SK-N-SH (cell line): Measurements from ENCODE around the gene OR2M4. TPM values are rescaled to one million over a fixed set of nuclear protein-coding genes. Genes with fewer than 3 reads are reported as not detected.
"Not testable (repeated sequence)": the region's sequence is repeated elsewhere in the genome, so short reads cannot be mapped to it uniquely, and the experiment has no call there.

Experiments used
- CTCF ChIA-PET: fragments of 300-600, 350-600 bp; formaldehyde crosslinking; extraction: SDS; loops from one replicate; lab custom pipeline; 2021; lab: Yijun Ruan, JAX
- POLR2A ChIA-PET: fragments of 350-600 bp; sonication (Branson Sonifier 250); formaldehyde crosslinking; extraction: SDS; loops from one replicate; lab custom pipeline; 2020; ENCODE audit warnings: antibody characterized with exemption, inconsistent platforms; lab: Yijun Ruan, JAX
- DNase-seq: peaks from one replicate; pipeline ENCODE4 v3.0.0; 2012
- H2AFZ ChIP-seq: fragments of 200-600 bp; sonication (generic); 2 replicates; pipeline ENCODE4 v1.8.1; 2016; ENCODE audit warnings: antibody characterized with exemption, mild to moderate bottlenecking, low read depth
- H3F3A ChIP-seq: fragments of 200-600 bp; sonication (generic); replicated peaks from 2 replicates; pipeline ENCODE3; 2016; ENCODE audit warnings: antibody characterized with exemption, mild to moderate bottlenecking; ENCODE audit not compliant: insufficient read depth
- H3K27ac ChIP-seq, 2 experiments: fragments of 200-500 bp in 1 of 2; fragments of 200-600 bp in 1 of 2; sonication (Bioruptor generic) in 1 of 2; sonication (generic), shearing (Covaris generic) in 1 of 2; 2 replicates each; pipeline versions ENCODE4 v1.5.1 to v1.6.1; 2014 to 2016; ENCODE audit warnings: low read depth in 2 of 2, inconsistent platforms in 1 of 2, low read length in 1 of 2, mild to moderate bottlenecking in 1 of 2, mixed read lengths in 1 of 2
- H3K27me3 ChIP-seq: fragments of 200-600 bp; sonication (generic), shearing (Covaris generic); 2 replicates; pipeline ENCODE4 v1.6.1; 2016; ENCODE audit warnings: mixed run types; ENCODE audit not compliant: insufficient read depth
- H3K36me3 ChIP-seq, 2 experiments: fragments of 200-500 bp in 1 of 2; fragments of 200-600 bp in 1 of 2; sonication (Bioruptor generic) in 1 of 2; sonication (generic) in 1 of 2; replicated peaks in 1 of 2; 2 replicates each; pipeline versions ENCODE3 to v1.5.1; 2014 to 2016; ENCODE audit warnings: low read length in 1 of 2, mild to moderate bottlenecking in 1 of 2; ENCODE audit not compliant: insufficient read depth in 2 of 2, control insufficient read depth in 1 of 2
- H3K4me1 ChIP-seq, 2 experiments: fragments of 200-500 bp in 1 of 2; fragments of 200-600 bp in 1 of 2; sonication (Bioruptor generic) in 1 of 2; sonication (generic), shearing (Covaris generic) in 1 of 2; 2 replicates each; pipeline versions ENCODE4 v1.5.1 to v1.6.1; 2014 to 2016; ENCODE audit warnings: low read depth in 1 of 2, low read length in 1 of 2, mixed run types in 1 of 2; ENCODE audit not compliant: insufficient read depth in 2 of 2, control insufficient read depth in 1 of 2
- H3K4me2 ChIP-seq: fragments of 200-600 bp; sonication (generic), shearing (Covaris generic); 2 replicates; pipeline ENCODE4 v1.6.1; 2017; ENCODE audit warnings: mixed run types
- H3K4me3 ChIP-seq, 2 experiments: fragments of 200-500 bp in 1 of 2; fragments of 200-600 bp in 1 of 2; sonication (Bioruptor generic) in 1 of 2; sonication (generic), shearing (Covaris generic) in 1 of 2; 2 replicates each; pipeline versions ENCODE4 v1.5.1 to v1.8.1; 2014 to 2016; ENCODE audit warnings: low read depth in 2 of 2, inconsistent platforms in 1 of 2, low read length in 1 of 2, mild to moderate bottlenecking in 1 of 2, mixed read lengths in 1 of 2, moderate library complexity in 1 of 2
- H3K79me2 ChIP-seq: fragments of 200-600 bp; sonication (generic); 2 replicates; pipeline ENCODE4 v1.8.1; 2017; ENCODE audit warnings: mild to moderate bottlenecking; ENCODE audit not compliant: insufficient read depth
- H3K9ac ChIP-seq: fragments of 200-600 bp; sonication (generic); 2 replicates; pipeline ENCODE4 v1.6.1; 2017; ENCODE audit warnings: mixed run types
- H3K9me2 ChIP-seq: fragments of 200-600 bp; sonication (generic); 2 replicates; pipeline ENCODE4 v1.6.1; 2017; ENCODE audit warnings: mixed run types
- H3K9me3 ChIP-seq: fragments of 200-600 bp; sonication (generic); 2 replicates; pipeline ENCODE4 v1.6.1; 2017; ENCODE audit warnings: mixed run types, mild to moderate bottlenecking, moderate library complexity
- H4K20me1 ChIP-seq: fragments of 200-600 bp; sonication (generic); 2 replicates; pipeline ENCODE4 v1.6.1; 2017; ENCODE audit warnings: mild to moderate bottlenecking, mixed run types; ENCODE audit not compliant: insufficient read depth
- EP300 ChIP-seq, 2 experiments: IDR thresholded peaks; 2 replicates each; pipeline versions ENCODE4 v1.4.0 to v1.6.1; 2012; ENCODE audit warnings: borderline replicate concordance in 1 of 2, low read depth in 1 of 2, low read length in 1 of 2
- GATA2 ChIP-seq: sonication (generic); formaldehyde crosslinking; IDR thresholded peaks from 2 replicates; pipeline ENCODE4 v1.5.0; 2020; ENCODE audit warnings: mild to moderate bottlenecking, missing genetic modification reagents
- RAD21 ChIP-seq: IDR thresholded peaks from 2 replicates; pipeline ENCODE4 v1.6.1; 2012; ENCODE audit warnings: mild to moderate bottlenecking, low read length
- RFX5 ChIP-seq: IDR thresholded peaks from 2 replicates; pipeline ENCODE4 v1.6.1; 2012; ENCODE audit warnings: mild to moderate bottlenecking, improper control_type of control experiment, low read length
- SMC3 ChIP-seq: IDR thresholded peaks from 2 replicates; pipeline ENCODE4 v1.6.1; 2012; ENCODE audit warnings: low read depth, low read length, improper control_type of control experiment
- TEAD4 ChIP-seq: IDR thresholded peaks from 2 replicates; pipeline ENCODE4 v1.4.0; 2012; ENCODE audit warnings: mild to moderate bottlenecking, borderline replicate concordance; ENCODE audit not compliant: insufficient read depth
- USF2 ChIP-seq: fragments of 150-350 bp; IDR thresholded peaks from 2 replicates; pipeline ENCODE4 v1.6.1; 2017; ENCODE audit warnings: antibody characterized with exemption, low read length, low read depth, borderline replicate concordance
- ZBTB33 ChIP-seq: IDR thresholded peaks from 2 replicates; pipeline ENCODE4 v1.4.0; 2012; ENCODE audit warnings: low read depth, borderline replicate concordance
- WGBS: methylation state at CpG from one replicate; pipeline ENCODE4 v1.1.6; 2017; ENCODE audit warnings: low lambda C conversion rate; 5-methylcytosine and 5-hydroxymethylcytosine counted together
- polyA plus RNA-seq, 3 experiments: library from polyadenylated mRNA; depleted of rRNA; stranded (reverse); fragments of >200 nt; gene quantifications; 2 replicates each; pipeline ENCODE4 v1.2.3, GENCODE V29; 2012
- TF ChIP-seq, protein P1 (sequence below): IDR thresholded peaks from 2 replicates; pipeline ENCODE4 v1.4.0; 2012; ENCODE audit warnings: low read depth
- TF ChIP-seq, protein P2 (sequence below): fragments of 200-600 bp; sonication (generic); IDR thresholded peaks from 2 replicates; pipeline ENCODE4 v1.6.1; 2017; ENCODE audit warnings: antibody characterized with exemption, mild to moderate bottlenecking, moderate library complexity
- TF ChIP-seq, protein P3 (sequence below): IDR thresholded peaks from 2 replicates; pipeline ENCODE4 v1.4.0; 2012; ENCODE audit warnings: low read depth, borderline replicate concordance

OR2M4 gene
- polyA plus RNA-seq, 1 of the 3 experiments (the other 2 are of a cell fraction) = not detected

DNA sequence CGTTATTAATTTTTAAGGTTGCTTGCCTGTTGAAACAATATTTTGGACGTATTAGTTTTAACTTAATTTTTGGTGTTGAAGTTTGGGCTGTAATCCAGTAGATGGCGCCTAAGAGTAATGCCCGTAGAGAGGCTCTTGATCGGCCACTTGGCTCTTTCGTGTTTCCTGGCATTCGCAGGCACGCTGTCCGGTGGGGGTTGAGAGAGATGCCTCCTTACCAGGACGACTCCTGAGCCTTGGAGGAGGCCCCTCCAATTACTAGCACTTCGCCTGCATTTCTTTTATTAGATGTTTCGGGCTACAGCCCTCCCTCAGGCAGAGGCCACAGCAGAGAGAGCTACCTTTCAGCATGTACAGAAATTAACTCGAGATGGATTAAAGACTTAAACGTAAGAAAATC lies 12.0 kb downstream of the OR2M4 start:
- H3K4me2 ChIP-seq = no peak overlapping the region
- H3K4me3 ChIP-seq = no peak overlapping the region
- H3K27ac ChIP-seq = no peak overlapping the region
- CTCF ChIA-PET = interaction anchor here (0.7 to 2.6 kb wide), 15 partner anchors 8 to 1419 kb away, joined by 3 to 11 read pairs (median 3); partner anchors contain the start of gene OR2M4
- H3K9ac ChIP-seq = no peak overlapping the region
- H3K36me3 ChIP-seq = no peaks in the 10 kb centered on the region
- H3F3A ChIP-seq = no peaks in the 10 kb centered on the region
- no peaks in the 10 kb centered on the region for H3K4me1 ChIP-seq
- TF ChIP-seq, protein P1, sequence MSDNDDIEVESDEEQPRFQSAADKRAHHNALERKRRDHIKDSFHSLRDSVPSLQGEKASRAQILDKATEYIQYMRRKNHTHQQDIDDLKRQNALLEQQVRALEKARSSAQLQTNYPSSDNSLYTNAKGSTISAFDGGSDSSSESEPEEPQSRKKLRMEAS = no peak
- TF ChIP-seq, protein P2, sequence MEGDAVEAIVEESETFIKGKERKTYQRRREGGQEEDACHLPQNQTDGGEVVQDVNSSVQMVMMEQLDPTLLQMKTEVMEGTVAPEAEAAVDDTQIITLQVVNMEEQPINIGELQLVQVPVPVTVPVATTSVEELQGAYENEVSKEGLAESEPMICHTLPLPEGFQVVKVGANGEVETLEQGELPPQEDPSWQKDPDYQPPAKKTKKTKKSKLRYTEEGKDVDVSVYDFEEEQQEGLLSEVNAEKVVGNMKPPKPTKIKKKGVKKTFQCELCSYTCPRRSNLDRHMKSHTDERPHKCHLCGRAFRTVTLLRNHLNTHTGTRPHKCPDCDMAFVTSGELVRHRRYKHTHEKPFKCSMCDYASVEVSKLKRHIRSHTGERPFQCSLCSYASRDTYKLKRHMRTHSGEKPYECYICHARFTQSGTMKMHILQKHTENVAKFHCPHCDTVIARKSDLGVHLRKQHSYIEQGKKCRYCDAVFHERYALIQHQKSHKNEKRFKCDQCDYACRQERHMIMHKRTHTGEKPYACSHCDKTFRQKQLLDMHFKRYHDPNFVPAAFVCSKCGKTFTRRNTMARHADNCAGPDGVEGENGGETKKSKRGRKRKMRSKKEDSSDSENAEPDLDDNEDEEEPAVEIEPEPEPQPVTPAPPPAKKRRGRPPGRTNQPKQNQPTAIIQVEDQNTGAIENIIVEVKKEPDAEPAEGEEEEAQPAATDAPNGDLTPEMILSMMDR = peak; percentile 66
- TF ChIP-seq SMC3 (peak; percentile 15; the same call in 1 of the 2 replicates), RFX5 (no peak), GATA2 (CRISPR knock-in tag) (no peak), RAD21 (peak; percentile 51)
- TF ChIP-seq, all 33 proteins: peak for 3
- Histone ChIP-seq H2AFZ (no peak overlapping the region), H4K20me1 (no peaks in the 10 kb centered on the region), H3K27me3 (no peaks in the 10 kb centered on the region), H3K9me2 (no peaks in the 10 kb centered on the region), H3K9me3 (no peaks in the 10 kb centered on the region), H3K79me2 (no peaks in the 10 kb centered on the region)
- DNase-seq = peak; percentile 32
- 3% methylated on average over 14 of the region's 14 CpGs for WGBS
- POLR2A ChIA-PET = no interaction called here

- H3F3A ChIP-seq, POLR2A ChIA-PET, H4K20me1 ChIP-seq, H3K36me3 ChIP-seq, H3K4me3 ChIP-seq, H3K4me2 ChIP-seq, H3K9me3 ChIP-seq, H3K4me1 ChIP-seq, H3K79me2 ChIP-seq, H2AFZ ChIP-seq, H3K9me2 ChIP-seq, DNase-seq, H3K9ac ChIP-seq, CTCF ChIA-PET, H3K27ac ChIP-seq, H3K27me3 ChIP-seq: not testable (repeated sequence)
- WGBS = 0% methylated on average over 1 of the region's 1 CpG
These were observed 28.1 kb downstream of the OR2M4 start for GRCh38 chr1:248259309-248259708.

GRCh38 chr1:248268178-248268577 lies 37.0 kb downstream of the OR2M4 start:
- TF ChIP-seq EP300 (IDR thresholded peaks at IDR 0.05; ENCODE audit: borderline replicate concordance in 1 of 2, low read depth in 1 of 2, low read length in 1 of 2) = no peak
- TF ChIP-seq ZBTB33 = no peak
- no peak for TF ChIP-seq TEAD4
- TF ChIP-seq, protein P3, sequence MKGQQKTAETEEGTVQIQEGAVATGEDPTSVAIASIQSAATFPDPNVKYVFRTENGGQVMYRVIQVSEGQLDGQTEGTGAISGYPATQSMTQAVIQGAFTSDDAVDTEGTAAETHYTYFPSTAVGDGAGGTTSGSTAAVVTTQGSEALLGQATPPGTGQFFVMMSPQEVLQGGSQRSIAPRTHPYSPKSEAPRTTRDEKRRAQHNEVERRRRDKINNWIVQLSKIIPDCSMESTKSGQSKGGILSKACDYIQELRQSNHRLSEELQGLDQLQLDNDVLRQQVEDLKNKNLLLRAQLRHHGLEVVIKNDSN = no peak
- TF ChIP-seq USF2 = no peak
- TF ChIP-seq, protein P2 = no peak
- Histone ChIP-seq H3K4me3 (no peak overlapping the region), H3F3A (peaks cover 4% of the 10 kb centered on the region), H3K79me2 (no peaks in the 10 kb centered on the region), H3K9me2 (0 out of 2 replicates have a peak, but pooled peaks cover 3% of the 10 kb centered on the region), H3K4me2 (no peak overlapping the region), H3K9me3 (peaks cover 5% of the 10 kb centered on the region), H3K9ac (no peak overlapping the region), H2AFZ (no peak overlapping the region), H3K4me1 (no peaks in the 10 kb centered on the region), H3K36me3 (no peaks in the 10 kb centered on the region), H3K27ac (no peak overlapping the region), H3K27me3 (no peaks in the 10 kb centered on the region), H4K20me1 (no peaks in the 10 kb centered on the region)
- POLR2A ChIA-PET = no interaction called here
- CTCF ChIA-PET = no interaction called here
- no peak for DNase-seq
- WGBS = 17% methylated on average over 4 of the region's 4 CpGs
